Measurements from ENCODE around the gene VPS18.
"Not testable (repeated sequence)": the region's sequence is repeated elsewhere in the genome, so short reads cannot be mapped to it uniquely, and the experiment has no call there.

Gene VPS18, protein sequence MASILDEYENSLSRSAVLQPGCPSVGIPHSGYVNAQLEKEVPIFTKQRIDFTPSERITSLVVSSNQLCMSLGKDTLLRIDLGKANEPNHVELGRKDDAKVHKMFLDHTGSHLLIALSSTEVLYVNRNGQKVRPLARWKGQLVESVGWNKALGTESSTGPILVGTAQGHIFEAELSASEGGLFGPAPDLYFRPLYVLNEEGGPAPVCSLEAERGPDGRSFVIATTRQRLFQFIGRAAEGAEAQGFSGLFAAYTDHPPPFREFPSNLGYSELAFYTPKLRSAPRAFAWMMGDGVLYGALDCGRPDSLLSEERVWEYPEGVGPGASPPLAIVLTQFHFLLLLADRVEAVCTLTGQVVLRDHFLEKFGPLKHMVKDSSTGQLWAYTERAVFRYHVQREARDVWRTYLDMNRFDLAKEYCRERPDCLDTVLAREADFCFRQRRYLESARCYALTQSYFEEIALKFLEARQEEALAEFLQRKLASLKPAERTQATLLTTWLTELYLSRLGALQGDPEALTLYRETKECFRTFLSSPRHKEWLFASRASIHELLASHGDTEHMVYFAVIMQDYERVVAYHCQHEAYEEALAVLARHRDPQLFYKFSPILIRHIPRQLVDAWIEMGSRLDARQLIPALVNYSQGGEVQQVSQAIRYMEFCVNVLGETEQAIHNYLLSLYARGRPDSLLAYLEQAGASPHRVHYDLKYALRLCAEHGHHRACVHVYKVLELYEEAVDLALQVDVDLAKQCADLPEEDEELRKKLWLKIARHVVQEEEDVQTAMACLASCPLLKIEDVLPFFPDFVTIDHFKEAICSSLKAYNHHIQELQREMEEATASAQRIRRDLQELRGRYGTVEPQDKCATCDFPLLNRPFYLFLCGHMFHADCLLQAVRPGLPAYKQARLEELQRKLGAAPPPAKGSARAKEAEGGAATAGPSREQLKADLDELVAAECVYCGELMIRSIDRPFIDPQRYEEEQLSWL

DNA sequence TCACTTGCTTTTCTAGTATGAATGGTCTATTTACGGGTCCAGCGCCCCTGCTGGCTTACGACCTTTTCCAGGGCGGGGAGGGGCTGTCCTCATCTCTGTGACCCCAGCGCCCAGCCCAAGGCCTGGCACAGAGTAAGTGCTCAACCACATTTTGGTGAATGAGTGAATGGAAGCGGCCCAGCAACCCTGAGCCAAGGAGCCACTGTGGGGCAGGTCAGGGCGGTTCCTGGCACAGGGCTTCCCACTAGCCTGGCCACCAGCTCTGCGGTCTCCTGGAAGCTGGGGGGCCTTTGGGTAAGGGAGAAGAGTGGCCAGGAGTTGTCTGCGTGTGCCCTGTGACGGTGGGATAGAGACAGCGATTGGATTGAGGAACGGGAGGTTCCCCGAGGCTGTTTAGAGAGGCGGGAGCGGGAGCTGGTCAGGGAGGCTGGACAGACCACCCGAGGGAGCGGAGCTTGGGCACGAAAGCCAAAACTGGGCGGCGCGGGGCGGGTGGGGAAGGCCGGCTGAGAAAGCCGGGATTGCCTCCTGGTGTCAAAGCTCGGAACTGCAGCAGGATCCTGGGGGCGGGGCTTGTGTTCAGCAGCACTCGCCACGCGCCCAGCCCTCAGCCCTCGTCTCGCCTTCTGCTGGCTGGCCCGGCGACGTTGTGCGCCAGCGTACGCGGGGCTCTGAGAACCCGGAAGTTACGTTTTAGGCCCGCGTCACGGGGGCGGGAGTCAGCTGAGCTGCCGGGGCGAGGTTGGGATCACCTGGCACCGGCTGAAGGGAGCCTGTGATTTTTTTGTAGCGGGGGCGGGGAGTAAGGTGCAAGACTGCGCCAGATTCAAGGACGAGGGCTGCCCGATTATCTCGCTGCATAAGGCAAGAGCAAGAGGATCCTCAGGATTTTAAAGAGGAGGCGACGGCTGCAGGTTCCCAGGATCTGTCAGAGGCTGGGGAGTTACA is at the start of gene VPS18:
Gene VPS18 (plus strand): TSS at position 718 of the 948 bp plus-strand sequence. CDS start 319 bp downstream, outside the sequence.
- peak; percentile 96 for FAIRE-seq

DNA sequence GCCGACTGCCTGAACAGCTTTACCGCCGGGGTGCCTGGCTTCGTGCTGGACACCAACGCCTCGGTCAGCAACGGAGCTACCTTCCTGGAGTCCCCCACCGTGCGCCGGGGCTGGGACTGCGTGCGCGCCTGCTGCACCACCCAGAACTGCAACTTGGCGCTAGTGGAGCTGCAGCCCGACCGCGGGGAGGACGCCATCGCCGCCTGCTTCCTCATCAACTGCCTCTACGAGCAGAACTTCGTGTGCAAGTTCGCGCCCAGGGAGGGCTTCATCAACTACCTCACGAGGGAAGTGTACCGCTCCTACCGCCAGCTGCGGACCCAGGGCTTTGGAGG is 49.6 kb upstream of the VPS18 start:
- no peak for FAIRE-seq
- DNase-seq (ENCODE audit: extremely low spot score, insufficient read length, low read depth) = no peak

More for the DNA sequence above, at the start of gene VPS18:
- peak; percentile 89 for DNase-seq (ENCODE audit: extremely low spot score, insufficient read length, low read depth)

DNA sequence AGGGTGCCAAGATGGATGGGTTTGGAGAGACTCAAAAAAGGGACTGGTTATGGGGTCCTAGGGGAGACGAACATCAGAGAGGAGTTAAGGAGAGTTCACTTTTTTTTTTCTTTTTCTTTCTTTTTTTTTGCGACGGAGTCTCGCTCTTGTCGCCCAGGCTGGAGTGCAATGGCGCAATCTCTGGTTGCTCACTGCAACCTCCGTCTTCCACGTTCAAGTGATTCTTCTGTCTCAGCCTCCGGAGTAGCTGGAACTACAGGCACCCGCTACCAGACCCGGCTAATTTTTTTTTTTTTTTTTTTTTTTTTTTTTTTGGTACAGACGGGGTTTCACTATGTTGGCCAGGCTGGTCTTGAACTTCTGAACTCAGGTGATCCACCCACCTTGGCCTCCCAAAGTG is 49.2 kb upstream of the VPS18 start:
- DNase-seq (ENCODE audit: extremely low spot score, insufficient read length, low read depth) = no peak
- no peak for FAIRE-seq

DNA sequence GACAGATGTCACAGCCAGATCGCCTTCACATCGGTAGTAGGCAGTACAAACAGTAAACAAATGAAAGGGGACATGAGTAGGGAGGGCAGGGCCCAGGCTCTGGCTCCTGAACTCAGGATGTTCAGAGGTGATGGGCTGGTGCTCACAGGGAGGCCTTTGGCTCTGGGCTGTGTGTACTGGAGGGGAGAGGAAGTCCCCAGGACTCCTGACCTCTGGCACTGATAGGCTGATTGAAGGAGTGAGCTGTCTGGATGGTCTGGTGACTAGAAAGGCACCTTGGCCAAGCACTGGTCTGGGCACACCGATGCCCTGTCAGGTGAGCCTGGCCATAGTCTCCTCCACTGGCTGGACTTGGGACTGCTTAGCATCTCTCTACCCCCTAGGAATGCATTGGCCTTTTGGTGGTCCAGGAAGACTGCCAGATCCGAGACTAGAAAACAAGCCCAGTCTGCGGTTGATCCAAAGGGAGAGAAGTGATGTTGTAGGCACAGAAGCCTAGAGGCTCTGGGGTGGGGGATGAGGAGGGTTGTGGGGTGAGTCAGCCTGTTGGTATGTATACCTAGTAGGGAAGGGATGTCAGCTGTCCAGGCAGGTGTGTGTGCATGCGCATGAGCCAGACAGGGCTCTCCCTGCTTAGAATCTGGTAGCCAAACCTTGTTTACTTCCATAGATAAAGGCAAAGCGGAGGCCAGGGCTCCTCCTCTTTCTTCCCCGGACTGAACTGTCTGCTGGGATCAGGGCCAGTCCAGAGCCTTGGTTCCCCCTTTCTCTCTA is 48.6 kb upstream of the VPS18 start:
- no peak for FAIRE-seq
- no peak for DNase-seq (ENCODE audit: extremely low spot score, insufficient read length, low read depth)

DNA sequence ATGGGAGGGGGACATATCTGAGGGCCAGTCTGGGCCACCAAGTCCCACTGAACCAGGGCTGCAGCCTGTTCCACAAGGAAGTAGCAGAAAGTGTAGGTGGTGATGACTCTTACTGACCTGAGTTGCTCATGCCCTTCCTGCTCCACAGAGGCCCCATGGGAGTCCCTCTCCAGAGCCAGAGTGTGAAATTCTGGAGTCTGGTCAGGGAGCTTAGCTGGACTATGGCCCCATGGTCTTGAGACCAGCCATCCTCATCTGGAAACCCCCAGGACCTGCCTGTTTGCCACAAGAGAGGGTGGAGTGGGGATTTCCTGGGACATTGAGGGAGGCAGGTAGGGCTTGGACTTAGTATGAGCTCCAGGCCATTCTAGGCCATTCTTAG is 47.4 kb upstream of the VPS18 start:
- DNase-seq (ENCODE audit: extremely low spot score, insufficient read length, low read depth) = no peak
- no peak for FAIRE-seq

DNA sequence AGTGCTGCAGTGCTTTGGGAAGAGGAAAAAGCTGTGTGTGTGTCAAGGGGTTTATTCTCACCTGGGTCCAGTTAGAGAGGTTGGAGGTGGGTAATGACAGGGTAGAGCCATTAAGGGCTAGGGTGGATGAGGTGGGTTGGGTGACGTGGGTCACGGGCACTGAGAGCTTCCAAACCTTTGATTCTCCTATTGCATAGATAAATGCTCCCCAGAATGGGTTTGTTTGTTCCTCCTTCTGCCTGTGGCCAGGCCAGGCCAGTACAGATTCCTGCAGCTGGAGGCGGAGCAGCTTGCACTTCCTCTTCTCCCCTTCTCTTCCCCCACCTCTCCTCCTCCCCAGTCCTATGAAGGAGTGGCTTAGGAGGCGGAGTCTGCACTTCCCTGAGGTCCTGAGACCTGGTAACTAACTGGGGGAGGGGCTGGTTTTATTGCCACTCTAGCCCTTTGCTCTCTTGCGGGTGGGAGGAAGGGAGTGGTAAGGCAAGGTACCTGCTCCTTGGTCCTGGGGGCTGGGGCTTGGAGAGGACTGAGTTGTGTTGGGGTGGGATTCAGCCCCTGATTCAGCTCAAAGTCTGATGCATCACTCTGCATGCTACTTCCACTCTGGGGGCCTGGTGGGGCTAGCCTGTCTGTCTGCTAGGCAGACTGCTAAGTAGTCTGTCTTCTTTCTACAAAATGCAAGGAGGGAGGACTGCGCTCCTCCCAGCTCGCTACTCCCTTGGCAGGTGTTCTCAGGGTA is 46.9 kb upstream of the VPS18 start:
- peak; percentile 77 for FAIRE-seq
- DNase-seq (ENCODE audit: extremely low spot score, insufficient read length, low read depth) = peak; percentile 39

DNA sequence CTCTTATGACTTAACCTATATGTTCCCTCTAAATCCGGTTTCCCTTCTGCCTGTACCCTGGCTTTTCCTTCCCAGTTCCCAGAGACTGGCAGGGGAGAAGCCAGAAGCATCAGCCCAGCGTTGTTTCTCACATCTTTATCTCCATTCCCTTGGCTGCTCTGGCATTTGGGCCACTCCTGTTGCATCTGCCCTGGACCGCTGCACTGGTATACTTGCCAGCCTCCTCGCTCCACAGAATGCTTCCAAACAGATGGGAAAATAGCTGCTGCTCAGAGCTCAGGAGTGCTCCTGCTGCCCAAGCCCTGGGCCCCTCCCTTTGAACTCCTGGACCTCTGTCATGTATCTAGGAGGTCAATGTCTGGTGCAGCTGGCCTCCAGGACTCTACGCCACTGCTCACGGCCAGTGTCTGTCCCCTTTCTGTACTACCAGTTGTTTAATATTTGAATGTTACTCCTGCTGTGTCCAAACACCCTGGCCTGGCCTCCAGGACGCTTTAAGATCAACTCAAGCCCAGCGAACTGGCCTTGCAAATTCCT is 43.6 kb upstream of the VPS18 start:
- no peak for DNase-seq (ENCODE audit: extremely low spot score, insufficient read length, low read depth)
- FAIRE-seq = no peak

DNA sequence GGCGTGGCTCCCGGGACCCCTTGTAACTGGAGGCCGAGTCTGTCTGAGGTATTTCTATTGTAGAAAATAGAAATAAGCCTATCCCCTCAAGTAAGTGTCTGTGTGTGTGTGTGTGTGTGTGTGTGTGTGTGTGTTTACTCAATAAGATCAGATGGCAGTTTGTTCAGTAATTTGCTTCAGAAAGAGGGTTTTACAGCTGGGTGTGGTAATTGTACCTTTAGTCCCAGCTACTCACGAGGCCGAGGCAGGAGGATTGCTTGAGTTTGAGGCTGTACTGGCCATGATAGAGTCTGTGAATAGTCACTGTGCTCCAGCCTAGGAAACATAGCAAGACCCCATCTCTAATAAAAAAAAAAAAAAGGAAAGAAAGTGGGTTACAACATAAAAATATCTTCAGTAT is 41.7 kb upstream of the VPS18 start:
- FAIRE-seq (no peak), DNase-seq (ENCODE audit: extremely low spot score, insufficient read length, low read depth) (no peak)

DNA sequence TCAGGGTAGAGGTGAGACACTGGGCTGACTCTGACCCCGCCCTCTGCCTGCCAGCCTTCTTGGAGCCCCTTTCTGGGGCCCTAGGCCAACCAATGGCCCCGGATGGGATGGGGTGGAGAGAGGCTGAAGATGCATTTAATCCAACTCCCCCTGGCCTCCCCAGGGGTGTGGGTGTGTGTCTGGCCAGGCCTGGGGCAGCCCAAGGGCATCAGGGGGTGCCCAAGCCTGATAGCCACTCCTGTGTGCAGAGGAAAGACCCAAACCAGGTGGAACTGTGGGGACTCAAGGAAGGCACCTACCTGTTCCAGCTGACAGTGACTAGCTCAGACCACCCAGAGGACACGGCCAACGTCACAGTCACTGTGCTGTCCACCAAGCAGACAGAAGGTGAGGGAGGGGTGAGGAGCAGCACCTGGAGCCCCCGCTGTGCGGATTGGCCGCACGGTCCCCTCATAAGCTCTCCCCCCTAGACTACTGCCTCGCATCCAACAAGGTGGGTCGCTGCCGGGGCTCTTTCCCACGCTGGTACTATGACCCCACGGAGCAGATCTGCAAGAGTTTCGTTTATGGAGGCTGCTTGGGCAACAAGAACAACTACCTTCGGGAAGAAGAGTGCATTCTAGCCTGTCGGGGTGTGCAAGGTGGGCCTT is 40.9 kb upstream of the VPS18 start:
- DNase-seq (ENCODE audit: extremely low spot score, insufficient read length, low read depth) (no peak), FAIRE-seq (no peak)

DNA sequence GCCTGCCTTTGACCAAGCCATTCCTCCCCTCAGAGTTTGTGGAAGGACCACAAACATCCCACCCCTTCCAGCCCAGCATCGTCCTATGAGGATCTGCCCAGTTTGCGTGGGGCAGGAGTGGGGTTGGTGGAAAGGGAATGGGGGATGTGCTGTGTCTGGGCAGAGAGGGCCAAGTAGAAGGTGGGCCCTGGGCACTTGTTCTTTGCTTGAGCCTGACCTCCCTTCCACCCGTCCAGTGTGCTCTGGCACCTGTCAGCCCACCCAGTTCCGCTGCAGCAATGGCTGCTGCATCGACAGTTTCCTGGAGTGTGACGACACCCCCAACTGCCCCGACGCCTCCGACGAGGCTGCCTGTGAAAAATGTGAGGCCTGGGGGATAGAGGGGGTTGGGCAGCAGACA is 40.1 kb upstream of the VPS18 start:
- FAIRE-seq (no peak), DNase-seq (ENCODE audit: extremely low spot score, insufficient read length, low read depth) (no peak)

DNA sequence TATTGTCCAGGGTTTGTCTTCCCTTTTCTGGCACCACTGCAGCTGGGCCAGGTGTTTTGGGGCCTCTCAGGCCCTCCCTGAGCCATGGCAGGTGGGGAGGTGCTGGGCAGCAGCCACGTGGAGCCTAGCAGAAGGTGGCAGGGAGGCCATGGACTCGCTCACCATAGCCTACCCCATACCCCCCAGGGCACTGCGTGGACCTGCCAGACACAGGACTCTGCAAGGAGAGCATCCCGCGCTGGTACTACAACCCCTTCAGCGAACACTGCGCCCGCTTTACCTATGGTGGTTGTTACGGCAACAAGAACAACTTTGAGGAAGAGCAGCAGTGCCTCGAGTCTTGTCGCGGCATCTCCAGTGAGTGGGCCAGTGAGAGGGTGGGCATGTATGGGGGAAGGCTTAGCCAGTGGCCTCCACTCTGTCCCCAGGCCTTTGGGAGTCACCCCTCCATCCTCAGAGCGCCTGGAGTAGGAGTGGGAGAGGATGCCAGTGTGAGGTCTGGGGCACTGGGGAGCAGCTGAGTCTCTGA is 38.5 kb upstream of the VPS18 start:
- FAIRE-seq = no peak
- DNase-seq (ENCODE audit: extremely low spot score, insufficient read length, low read depth) = no peak

DNA sequence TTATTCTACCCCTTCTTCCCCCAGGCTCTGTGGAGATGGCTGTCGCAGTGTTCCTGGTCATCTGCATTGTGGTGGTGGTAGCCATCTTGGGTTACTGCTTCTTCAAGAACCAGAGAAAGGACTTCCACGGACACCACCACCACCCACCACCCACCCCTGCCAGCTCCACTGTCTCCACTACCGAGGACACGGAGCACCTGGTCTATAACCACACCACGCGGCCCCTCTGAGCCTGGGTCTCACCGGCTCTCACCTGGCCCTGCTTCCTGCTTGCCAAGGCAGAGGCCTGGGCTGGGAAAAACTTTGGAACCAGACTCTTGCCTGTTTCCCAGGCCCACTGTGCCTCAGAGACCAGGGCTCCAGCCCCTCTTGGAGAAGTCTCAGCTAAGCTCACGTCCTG is 37.5 kb upstream of the VPS18 start:
- no peak for FAIRE-seq
- no peak for DNase-seq (ENCODE audit: extremely low spot score, insufficient read length, low read depth)

DNA sequence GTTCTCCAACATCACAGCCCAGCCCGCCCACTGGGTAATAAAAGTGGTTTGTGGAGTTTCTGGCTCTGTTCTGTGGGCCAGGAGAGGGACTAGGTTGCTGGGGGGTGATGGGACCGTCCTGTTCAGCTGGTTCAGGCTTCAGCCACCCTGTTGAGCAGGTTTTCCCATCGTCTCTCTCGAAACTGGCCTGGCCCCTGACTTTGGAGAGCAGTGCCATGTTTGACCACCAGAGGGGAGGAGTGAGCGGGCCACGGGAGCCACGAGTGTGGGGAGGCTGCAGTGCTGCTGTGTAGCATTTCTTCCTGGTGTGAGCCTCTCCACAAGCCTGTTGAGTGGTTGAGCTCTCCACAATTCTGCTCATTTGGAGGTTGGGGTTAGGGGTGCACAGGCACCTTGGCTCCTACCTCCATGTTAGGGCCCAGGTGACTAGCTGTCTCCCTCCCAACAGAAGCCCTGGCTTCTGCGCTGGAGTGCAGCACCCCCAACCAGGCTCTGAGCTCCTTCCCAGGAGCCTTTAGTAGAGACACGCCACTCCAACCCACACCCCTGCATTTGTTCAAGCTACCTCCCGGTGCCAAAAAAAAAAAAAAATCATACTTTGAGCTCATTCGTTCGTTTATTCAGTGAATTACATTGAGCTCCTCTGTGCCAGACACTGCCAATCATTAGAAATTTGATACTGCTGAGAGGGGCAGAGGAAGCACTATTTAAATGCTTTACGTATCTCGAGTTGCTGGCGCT is 36.5 kb upstream of the VPS18 start:
- FAIRE-seq (peak; percentile 82), DNase-seq (ENCODE audit: extremely low spot score, insufficient read length, low read depth) (peak; percentile 77)

DNA sequence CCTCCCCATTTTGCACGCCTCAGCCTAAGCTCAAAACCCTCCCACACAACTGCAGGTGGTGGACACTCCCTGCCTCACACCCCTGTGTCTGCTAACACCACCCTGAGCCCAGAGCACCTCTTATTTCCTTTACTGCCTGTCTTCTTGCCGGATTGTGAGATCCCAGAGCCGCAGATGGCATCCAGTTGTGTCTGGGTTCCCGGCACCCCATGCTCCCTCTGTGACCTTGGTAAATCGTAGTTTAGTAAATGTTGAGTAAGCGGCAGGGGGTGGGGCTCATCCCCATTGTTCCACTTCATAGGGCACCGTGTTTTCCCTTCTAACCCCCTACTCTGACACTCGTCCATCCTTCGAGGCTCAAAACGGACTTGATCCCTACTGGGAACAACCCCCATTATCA is 35.5 kb upstream of the VPS18 start:
- DNase-seq (ENCODE audit: extremely low spot score, insufficient read length, low read depth) = no peak
- FAIRE-seq = no peak

DNA sequence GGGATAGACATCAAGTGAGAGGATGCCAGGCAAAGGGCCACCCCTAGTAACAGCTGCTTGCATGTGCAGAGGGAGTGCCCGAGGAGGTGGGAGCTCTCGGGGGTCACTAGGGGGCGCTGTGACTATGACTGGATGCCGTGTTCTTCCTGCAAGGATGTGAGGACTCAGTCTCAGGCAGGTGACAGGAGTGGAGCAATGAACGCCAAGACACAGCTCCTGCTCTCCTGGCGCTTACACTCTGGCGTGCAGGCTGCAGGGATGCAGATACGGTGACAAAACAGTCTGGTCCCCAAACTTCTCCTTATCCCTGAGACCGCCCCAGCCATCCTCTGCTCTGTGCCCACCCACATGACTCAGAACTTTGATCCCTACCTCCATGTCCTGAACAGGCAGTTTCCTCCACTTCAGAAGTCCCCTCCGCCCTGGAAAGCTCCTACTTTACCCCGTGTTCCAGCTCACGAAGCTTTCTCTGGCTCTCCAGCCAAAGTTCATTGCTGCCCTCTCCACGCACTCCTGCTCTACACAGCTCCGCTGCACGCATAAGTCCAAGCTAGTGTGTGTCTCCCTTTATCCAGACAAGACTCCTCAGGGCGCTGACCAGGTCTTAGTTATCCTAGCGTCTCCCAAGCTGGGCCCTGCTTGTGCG is 34.9 kb upstream of the VPS18 start:
- peak; percentile 73 for DNase-seq (ENCODE audit: extremely low spot score, insufficient read length, low read depth)
- peak; percentile 86 for FAIRE-seq

DNA sequence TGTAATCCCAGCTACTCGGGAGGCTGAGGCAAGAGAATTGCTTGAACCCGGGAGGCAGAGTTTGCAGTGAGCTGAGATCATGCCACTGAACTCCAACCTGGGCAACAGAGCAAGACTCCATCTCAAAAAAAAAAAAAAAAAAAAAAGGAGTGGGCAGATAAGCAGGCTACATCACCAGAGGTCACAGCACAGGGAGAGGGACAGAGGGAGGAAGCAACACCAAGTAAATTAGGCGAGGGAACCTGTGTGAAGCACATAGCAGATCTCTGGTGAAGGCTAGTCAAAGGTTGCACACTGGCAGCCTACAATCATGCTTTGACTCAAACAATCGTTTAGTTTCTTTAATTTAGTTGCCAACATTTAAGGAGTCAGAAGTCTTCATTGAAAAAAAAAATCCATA is 33.1 kb upstream of the VPS18 start:
- FAIRE-seq; DNase-seq (ENCODE audit: extremely low spot score, insufficient read length, low read depth): not testable (repeated sequence)

Measured in GM18507 (cell line).